GM18867 (cell line): ENCODE data around the gene CXCL17.
"Not testable (repeated sequence)": the region's sequence is repeated elsewhere in the genome, so short reads cannot be mapped to it uniquely, and the experiment has no call there.

Source experiments
- ATAC-seq: cut with Tn5 transposase; IDR thresholded peaks from one replicate; pipeline ENCODE4 v1.9.1; 2021; ENCODE audit warnings: mild to moderate bottlenecking, moderate library complexity; ENCODE audit not compliant: unreplicated experiment

The CXCL17 gene

GRCh38 chr19:42442833-42443232 lies at the start of gene CXCL17:
Gene CXCL17 (minus strand): TSS chr19:42442946. CDS start chr19:42442832, 114 bp downstream.
- ATAC-seq, result no peak

- ATAC-seq, result no peak
These were observed 46.2 kb upstream of the CXCL17 start for GRCh38 chr19:42488783-42489521.

GRCh38 chr19:42487798-42488178 lies 45.0 kb upstream of the CXCL17 start:
- ATAC-seq, result no peak

GRCh38 chr19:42487032-42487797 lies 44.5 kb upstream of the CXCL17 start:
- ATAC-seq, result no peak

DNA sequence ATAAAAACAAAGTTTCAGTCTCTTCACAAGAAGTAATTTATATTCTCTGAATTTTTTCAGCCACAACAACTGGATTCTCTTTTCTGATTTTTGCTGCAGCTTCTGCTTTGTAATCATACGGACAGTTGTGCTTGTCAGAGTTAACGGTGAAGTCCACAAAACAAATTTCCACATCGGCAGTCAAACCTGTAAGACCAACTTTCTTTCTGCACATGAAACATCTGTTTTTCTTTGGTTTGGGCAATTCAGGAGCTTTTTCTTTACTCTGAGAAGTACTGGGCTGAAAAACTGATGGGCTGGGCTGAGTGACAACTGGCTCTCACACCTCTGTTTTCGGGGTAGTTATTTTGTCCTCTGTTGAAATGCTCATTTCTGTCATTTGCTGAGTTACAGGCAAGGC lies 42.3 kb upstream of the CXCL17 start:
- not testable (repeated sequence) for ATAC-seq

- ATAC-seq, result no peak
These were observed 37.8 kb upstream of the CXCL17 start for GRCh38 chr19:42480335-42481095.

- no peak for ATAC-seq
These were observed 37.0 kb upstream of the CXCL17 start for GRCh38 chr19:42479736-42480135.

DNA sequence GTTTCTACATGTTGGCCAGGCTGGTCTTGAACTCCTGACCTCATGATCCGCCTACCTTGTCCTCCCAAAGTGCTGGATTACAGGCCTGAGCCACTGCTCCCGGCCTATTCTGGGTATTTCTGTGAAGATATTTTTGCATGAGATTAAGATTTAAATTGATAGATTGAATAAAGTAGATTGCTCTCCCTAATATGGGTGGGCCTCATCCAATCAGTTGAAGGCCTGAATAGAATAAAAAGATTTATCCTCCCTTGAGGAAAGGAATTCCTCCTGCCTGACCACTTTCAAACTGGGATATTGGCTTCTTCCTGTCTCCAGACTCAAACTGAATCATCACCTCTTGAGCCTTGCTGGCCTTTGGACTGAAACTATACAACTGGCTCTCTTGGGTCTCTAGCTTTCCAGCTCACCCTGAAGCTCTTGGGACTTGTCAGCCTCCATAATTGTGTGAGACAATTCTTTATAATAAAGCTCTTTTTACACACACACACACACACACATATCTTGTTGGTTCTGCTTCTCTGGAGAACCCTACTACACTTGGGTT lies 36.1 kb upstream of the CXCL17 start:
- no peak for ATAC-seq

GRCh38 chr19:42477933-42478332 lies 35.2 kb upstream of the CXCL17 start:
- ATAC-seq, result no peak

GRCh38 chr19:42477117-42477516 lies 34.4 kb upstream of the CXCL17 start:
- no peak for ATAC-seq

DNA sequence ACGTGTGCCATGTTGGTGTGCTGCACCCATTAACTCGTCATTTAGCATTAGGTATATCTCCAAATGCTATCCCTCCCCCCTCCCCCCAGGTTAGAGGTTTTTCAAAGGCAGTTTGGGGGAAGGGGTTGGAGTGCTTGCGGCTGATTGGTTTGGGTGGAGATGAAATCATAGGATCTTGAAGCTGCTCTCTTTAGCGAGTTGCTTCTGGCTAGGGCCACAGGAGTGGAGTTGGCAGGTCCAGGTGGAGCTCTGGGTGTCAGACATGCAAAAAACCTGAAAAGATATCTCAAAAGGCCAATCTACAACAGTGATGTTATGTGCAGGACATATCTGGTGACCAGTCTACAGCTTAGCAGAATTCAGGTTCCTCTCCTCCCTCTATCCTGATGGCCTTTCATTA lies 32.6 kb upstream of the CXCL17 start:
- no peak for ATAC-seq

DNA sequence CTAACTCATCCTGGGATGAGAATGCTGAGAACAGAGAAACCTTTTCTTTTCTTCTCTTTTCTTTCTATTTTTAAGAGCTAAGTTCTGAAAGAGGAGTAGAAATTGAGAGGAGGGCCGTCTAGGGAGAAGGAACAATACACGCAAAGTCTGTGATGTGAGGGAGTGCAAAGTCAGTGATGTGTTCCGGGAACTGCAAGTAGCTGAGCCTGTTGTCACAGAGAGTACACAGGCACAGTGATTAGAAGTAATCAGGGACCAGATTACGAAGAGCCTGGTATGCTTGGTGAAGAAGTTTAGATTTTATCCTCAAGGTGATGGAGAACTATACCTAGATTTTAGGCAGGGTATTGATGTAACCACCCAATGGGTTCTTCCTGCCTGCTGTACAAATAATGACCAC lies 32.0 kb upstream of the CXCL17 start:
- ATAC-seq, result no peak

DNA sequence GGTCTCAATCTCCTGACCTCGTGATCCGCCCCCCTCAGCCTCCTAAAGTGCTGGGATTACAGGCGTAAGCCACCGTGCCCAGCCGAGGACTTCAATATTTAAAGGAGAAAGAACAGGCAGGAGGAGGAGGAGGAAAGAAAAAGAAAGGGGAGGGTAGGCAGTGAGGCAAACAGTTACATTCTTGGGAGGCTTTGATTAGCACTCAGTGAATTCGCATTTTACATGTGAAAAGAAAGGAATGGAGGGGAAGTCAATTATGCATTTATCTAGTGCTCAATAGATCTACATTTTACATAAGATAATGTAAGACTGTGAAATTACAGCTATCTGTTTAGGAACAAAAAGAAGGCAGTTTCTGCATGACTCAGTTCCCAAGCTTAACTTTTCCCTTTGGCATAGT lies 30.9 kb upstream of the CXCL17 start:
- no peak for ATAC-seq

DNA sequence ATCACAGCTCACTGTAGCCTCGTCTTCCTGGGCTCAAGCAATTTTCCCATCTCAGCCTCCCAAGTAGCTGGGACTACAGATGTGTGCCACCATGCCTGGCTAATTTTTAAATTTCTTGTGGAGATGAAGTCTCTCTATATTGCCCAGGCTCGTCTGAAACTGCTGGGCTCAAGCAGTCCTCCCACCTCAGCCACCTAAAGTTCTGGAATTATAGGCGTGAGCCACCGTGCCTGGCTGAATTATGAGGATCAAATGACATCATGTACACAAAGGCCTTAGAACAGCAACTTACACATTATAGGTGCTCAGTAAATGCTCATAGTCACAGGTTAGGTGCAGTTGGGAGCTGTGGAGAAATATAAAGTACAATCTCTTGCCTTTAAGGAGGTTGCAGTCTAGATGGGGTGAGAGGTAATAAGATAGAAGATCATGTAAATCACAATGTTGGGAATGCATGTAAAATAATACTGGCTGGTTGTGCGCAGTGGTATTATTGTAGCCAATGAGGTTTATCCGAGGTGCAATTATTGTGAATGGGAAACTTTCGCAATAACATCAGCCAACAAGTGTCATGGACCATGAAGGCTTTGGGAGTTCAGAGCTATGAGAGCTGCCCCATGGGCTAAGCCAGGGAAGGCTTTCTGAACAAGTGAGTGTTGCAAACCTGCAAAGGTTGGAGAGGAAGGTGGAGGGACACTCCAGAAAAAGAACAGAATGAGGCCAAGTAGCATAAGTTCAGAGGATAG lies 29.8 kb upstream of the CXCL17 start:
- no peak for ATAC-seq

DNA sequence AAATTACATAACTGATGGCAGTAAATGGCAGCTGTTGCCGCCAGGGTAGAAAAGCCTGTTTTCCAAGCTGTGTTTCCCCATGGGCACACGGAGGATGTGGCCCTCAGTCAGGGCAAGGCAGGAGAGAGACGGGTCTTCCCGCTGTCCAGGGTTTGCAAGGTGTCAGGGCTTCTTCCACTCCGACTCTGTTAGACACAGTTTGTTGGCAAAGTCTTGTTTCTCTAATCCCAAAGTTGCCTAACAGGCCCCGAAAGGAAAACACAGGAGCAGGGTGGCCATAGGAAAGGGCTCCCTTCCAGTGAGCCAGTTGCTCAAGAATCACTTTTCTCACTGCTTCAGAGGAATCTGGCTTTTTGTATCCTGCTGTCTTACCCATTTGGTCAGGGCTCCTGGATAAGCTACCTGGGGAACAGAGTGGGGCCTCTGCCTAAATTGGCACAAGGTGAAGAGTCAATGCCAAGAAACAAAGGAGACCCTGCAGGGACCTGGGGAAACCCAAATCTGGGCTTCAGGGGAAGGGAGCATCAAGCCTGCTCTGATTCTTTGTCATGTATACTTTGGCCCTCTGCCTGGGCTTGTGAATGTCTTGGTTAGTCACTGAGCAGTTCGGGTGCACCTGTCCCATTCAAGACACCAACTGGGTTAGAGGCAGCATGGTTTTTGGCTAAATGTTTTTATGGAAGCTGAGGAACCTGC lies 29.0 kb upstream of the CXCL17 start:
- no peak for ATAC-seq

DNA sequence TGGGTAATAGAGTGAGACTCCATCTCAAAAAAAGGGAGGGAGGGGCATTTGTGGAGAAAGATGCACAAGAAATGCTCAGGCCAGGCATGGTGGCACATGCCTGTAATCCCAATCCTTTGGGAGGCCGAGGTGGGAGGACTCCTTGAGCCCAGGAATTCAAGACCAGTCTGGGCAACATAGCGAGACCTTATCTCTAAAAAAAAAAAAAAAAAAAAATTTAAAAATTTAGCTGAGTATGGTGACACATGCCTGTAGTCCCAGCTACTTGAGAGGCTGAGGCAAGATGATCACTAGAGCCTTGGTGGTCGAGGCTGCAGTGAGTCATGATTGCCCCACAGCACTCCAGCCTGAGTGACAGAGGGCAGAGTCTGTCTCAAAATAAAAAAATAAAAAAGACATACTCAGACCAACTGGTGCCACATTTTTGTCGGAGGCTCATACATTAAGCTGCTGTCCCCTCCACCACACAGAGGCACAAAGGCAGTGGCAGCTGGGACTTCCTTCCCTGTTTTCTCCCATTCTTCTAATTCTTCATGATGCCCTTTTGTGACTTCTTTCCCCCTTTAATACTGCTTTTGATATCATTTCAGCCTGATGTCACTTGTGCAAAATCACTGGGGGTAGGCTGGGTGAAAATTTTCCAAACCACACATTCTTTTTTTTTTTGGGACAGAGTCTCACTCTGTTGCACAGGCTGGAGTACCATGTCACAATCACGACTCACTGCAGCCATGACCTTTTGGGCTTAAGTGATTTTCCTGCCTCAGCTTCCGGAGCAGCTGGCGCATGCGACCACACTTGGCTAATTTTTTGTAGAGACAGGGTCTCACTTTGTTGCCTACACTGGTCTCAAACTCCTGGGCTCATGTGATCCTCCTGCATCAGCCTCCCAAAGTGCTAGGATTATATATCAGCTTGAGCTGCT lies 26.8 kb upstream of the CXCL17 start:
- ATAC-seq, result no peak

DNA sequence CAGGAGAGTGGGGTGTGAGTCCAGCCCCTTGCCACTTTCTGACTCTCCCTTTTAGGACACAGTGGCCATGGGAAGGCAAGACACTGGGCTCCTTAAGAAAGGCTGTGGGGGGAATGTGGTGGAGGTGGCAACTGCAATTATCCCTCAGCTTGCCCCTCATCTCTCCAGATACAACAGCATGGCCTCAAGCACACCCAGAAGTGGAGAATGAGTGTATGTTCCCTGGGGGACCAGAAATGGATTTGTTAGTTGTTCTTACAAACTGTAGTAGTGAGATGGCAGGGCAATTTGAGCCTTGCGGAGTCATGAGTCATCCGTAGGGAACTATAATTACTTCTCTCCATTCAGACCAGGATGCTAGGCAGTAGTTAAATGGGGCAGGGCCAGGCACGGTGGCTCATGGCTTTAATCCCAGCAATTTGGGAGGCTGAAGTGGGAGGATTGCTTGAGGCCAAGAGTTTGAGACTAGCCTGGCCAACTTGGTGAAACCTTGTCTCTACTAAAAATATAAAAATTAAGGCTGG lies 25.6 kb upstream of the CXCL17 start:
- ATAC-seq, result no peak

DNA sequence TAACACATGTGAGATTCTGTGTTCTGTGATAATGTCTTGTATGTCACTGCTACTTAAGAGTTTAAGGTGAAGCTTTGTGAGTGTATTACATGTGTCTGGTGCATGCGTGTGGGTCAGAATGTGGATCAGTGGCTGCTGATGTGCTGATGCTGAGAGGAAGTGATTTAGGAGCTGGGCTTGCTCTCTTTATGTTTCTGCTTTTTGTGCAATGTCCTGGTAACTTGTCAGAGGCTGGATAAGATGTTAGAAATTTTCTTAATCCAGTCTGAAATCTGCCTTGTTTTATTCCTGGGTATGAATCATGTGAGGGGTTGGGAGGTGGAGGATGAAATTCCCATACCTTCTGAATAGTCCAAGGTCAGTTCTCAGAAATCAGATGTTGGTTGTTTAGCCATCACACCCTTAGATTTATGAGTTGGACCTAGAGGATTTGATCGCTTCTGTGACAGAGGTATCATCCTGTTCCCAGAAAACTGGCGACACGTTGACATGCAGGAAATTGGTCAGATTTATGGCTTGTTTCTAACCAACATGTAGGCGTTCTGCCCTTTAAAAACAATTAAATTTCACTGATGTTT lies 24.5 kb upstream of the CXCL17 start:
- ATAC-seq, result no peak
